Astrocyte (in vitro differentiated cells and primary cell): ENCODE data around the gene GALNT18.

Source experiments
- CTCF ChIP-seq: IDR thresholded peaks from 2 replicates; pipeline ENCODE4 v1.5.1; 2011; ENCODE audit warnings: low read depth, mild to moderate bottlenecking, inconsistent platforms, low read length, moderate library complexity; ENCODE audit not compliant: insufficient read depth
- EZH2 ChIP-seq: IDR thresholded peaks from 2 replicates; pipeline ENCODE4 v1.6.1; 2012; ENCODE audit warnings: mild to moderate bottlenecking, low read length, inconsistent platforms; ENCODE audit not compliant: insufficient read depth

GRCh38 chr11:11572386-11572785, 49.4 kb downstream of the GALNT18 start:
- TF ChIP-seq CTCF = no peak
- TF ChIP-seq EZH2 = no peak
